HepG2 (cell line): Measurements from ENCODE around the gene ANKRD55. TPM values are rescaled to one million over a fixed set of nuclear protein-coding genes. Genes with fewer than 3 reads are reported as not detected.

Experiments used
- ATAC-seq: fragments of 200-7000 bp; cut with Tn5 transposase; 3 replicates; pipeline ENCODE4 v1.9.1; 2020; ENCODE audit warnings: mild to moderate bottlenecking, moderate library complexity
- BruUV-seq: library from RNA; stranded (reverse); fragments of 400-500 nt; replicated peaks from 2 replicates; lab custom pipeline; 2021; lab: Mats Ljungman, UMichigan
- CTCF ChIA-PET: fragments of 300-600 bp; formaldehyde crosslinking; extraction: SDS; loops from one replicate; lab custom pipeline; 2021; ENCODE audit warnings: low total read pairs, inconsistent platforms, low intra/inter-chr PET ratio; lab: Yijun Ruan, JAX
- POLR2A ChIA-PET: fragments of 350-600 bp; sonication (Branson Sonifier 250); formaldehyde crosslinking; loops from one replicate; lab custom pipeline; 2020; ENCODE audit warnings: antibody characterized with exemption, inconsistent platforms; lab: Yijun Ruan, JAX
- DNase-seq: peaks from one replicate; pipeline ENCODE4 v3.0.0-alpha.2; 2015; ENCODE audit warnings: low spot score
- FAIRE-seq: peaks from 3 replicates; lab custom pipeline; 2011; peaks lifted over from hg19 to GRCh38; lab: Jason Lieb, UNC
- H2AFZ ChIP-seq: one replicate; pipeline ENCODE4 v1.6.1; 2011; ENCODE audit warnings: low read length, inconsistent platforms
- H3K27ac ChIP-seq: fragments of 300-600 bp; 3 replicates; pipeline ENCODE4 v1.8.0; 2011; ENCODE audit warnings: mixed run types, mild to moderate bottlenecking, mixed read lengths, low read length, inconsistent platforms; ENCODE audit not compliant: insufficient read depth; ENCODE audit errors: extremely low read length
- H3K27me3 ChIP-seq, 2 experiments: fragments of 200-600 bp in 1 of 2; 2 replicates in 1 of 2; 3 replicates in 1 of 2; pipeline versions ENCODE4 v1.6.0 to v1.8.0; 2011; ENCODE audit warnings: low read length in 2 of 2, mild to moderate bottlenecking in 2 of 2, moderate library complexity in 2 of 2, inconsistent platforms in 1 of 2; ENCODE audit not compliant: insufficient read depth in 2 of 2, control insufficient read depth in 1 of 2
- H3K36me3 ChIP-seq, 2 experiments: fragments of 200-600 bp in 1 of 2; replicated peaks in 1 of 2; 2 replicates in 1 of 2; 3 replicates in 1 of 2; pipeline versions ENCODE4 v1.5.1 to v1.8.0; 2011; ENCODE audit warnings: low read length in 2 of 2, inconsistent platforms in 1 of 2; ENCODE audit not compliant: insufficient read depth in 2 of 2, control insufficient read depth in 1 of 2
- H3K4me1 ChIP-seq: 2 replicates; pipeline ENCODE4 v1.5.1; 2012; ENCODE audit warnings: low read length, inconsistent platforms; ENCODE audit not compliant: insufficient read depth
- H3K4me2 ChIP-seq: 2 replicates; pipeline ENCODE4 v1.6.0; 2011; ENCODE audit warnings: low read depth, low read length, inconsistent platforms
- H3K4me3 ChIP-seq, 3 experiments: fragments of 200-600 bp in 1 of 3; sonication (generic), shearing (Covaris generic) in 1 of 3; replicated peaks in 1 of 3; 2 replicates each; pipeline ENCODE4 v1.5.1; 2011 to 2016; ENCODE audit warnings: low read length in 3 of 3, inconsistent platforms in 2 of 3, low read depth in 2 of 3, mild to moderate bottlenecking in 2 of 3, control low read depth in 1 of 3, mixed read lengths in 1 of 3; ENCODE audit not compliant: insufficient read depth in 1 of 3
- H3K79me2 ChIP-seq: one replicate; pipeline ENCODE4 v1.6.1; 2011; ENCODE audit warnings: low read length, inconsistent platforms; ENCODE audit not compliant: insufficient read depth
- H3K9ac ChIP-seq: 2 replicates; pipeline ENCODE4 v1.6.0; 2011; ENCODE audit warnings: mild to moderate bottlenecking, low read depth, low read length, inconsistent platforms; ENCODE audit not compliant: insufficient read depth
- H3K9me3 ChIP-seq: 2 replicates; pipeline ENCODE4 v1.5.1; 2012; ENCODE audit warnings: mild to moderate bottlenecking, low read length
- H4K20me1 ChIP-seq: 2 replicates; pipeline ENCODE4 v1.6.0; 2011; ENCODE audit warnings: inconsistent platforms, mild to moderate bottlenecking, low read length, moderate library complexity; ENCODE audit not compliant: insufficient read depth
- HOXA5 ChIP-seq: sonication (generic); formaldehyde crosslinking; IDR thresholded peaks from 2 replicates; pipeline ENCODE4 v1.4.0; 2020; ENCODE audit warnings: missing genetic modification reagents
- LCORL ChIP-seq, 2 experiments: fragments of 450-650 bp in 1 of 2; sonication (generic) in 1 of 2; formaldehyde crosslinking in 1 of 2; IDR thresholded peaks; 2 replicates each; pipeline versions ENCODE4 v1.5.0 to v1.6.1; 2017 to 2020; ENCODE audit warnings: antibody characterized with exemption in 1 of 2, missing genetic modification reagents in 1 of 2
- MTF2 ChIP-seq: sonication (generic); formaldehyde crosslinking; IDR thresholded peaks from 2 replicates; pipeline ENCODE4 v1.5.0; 2020; ENCODE audit warnings: missing genetic modification reagents, borderline replicate concordance
- NFYC ChIP-seq: IDR thresholded peaks from 2 replicates; pipeline ENCODE4 v1.6.1; 2016; ENCODE audit warnings: missing genetic modification reagents, missing compliant biosample characterization
- TSC22D2 ChIP-seq: sonication (generic); formaldehyde crosslinking; IDR thresholded peaks from 2 replicates; pipeline ENCODE4 v1.5.1; 2020; ENCODE audit warnings: missing genetic modification reagents, mild to moderate bottlenecking, borderline replicate concordance
- ZMAT3 ChIP-seq: sonication (generic); formaldehyde crosslinking; conservative IDR thresholded peaks from 2 replicates; pipeline ENCODE4 v1.7.0; 2021; ENCODE audit warnings: missing genetic modification reagents
- ZMYM2 ChIP-seq: sonication (generic); formaldehyde crosslinking; IDR thresholded peaks from 2 replicates; pipeline ENCODE4 v1.8.0; 2022; ENCODE audit warnings: mild to moderate bottlenecking, missing genetic modification reagents
- ZNF569 ChIP-seq: sonication (generic); formaldehyde crosslinking; IDR thresholded peaks from 2 replicates; pipeline ENCODE4 v1.5.0; 2020; ENCODE audit warnings: mild to moderate bottlenecking, missing genetic modification reagents, moderate library complexity, borderline replicate concordance
- WGBS: methylation state at CpG from one replicate; pipeline ENCODE4 v1.1.6; 2017; ENCODE audit warnings: low lambda C conversion rate; 5-methylcytosine and 5-hydroxymethylcytosine counted together
- in situ Hi-C: cut with HindIII; loops from 2 replicates; pipeline ENCODE4 v1.10.0; 2017; ENCODE audit warnings: low pct_unique_long_range_greater_than_20kb; ENCODE audit not compliant: extremely low pct_ligation_motif_present
- intact Hi-C: fragments of 100-400 bp; cut with micrococcal nuclease; formaldehyde crosslinking; loops from one replicate; pipeline ENCODE4 v1.10.0; 2022; ENCODE audit not compliant: unreplicated experiment
- polyA plus RNA-seq, 8 experiments: library from polyadenylated mRNA; depleted of rRNA in 3 of 8; stranded (reverse) in 7 of 8; unstranded in 1 of 8; fragments of >200 nt; fragmentation: Illumina TruSeq in 4 of 8; extraction: Trizol in 4 of 8; gene quantifications; 2 replicates each; pipeline versions ENCODE4 v1.2.1 to v1.2.3, GENCODE V29; 2011 to 2016; ENCODE audit warnings: low read depth in 4 of 8, missing spikeins in 1 of 8, mixed read lengths in 1 of 8; ENCODE audit not compliant: insufficient read depth in 1 of 8
- total RNA-seq, 5 experiments: library from RNA; depleted of rRNA; stranded (reverse); fragments of >200 nt; fragmentation: Illumina TruSeq; extraction: Trizol; gene quantifications; 2 replicates each; pipeline ENCODE4 v1.2.3, GENCODE V29; 2016; ENCODE audit warnings: low read depth in 1 of 5
- TF ChIP-seq, protein P1 (sequence below): sonication (generic); formaldehyde crosslinking; IDR thresholded peaks from 2 replicates; pipeline ENCODE4 v1.5.0; 2020; ENCODE audit warnings: mild to moderate bottlenecking, missing genetic modification reagents
- TF ChIP-seq, protein P2 (sequence below): sonication (generic); formaldehyde crosslinking; IDR thresholded peaks from 2 replicates; pipeline ENCODE4 v1.9.0; 2022; ENCODE audit warnings: low read depth, missing genetic modification reagents
- TF ChIP-seq, protein P3 (sequence below): sonication (generic); formaldehyde crosslinking; IDR thresholded peaks from 2 replicates; pipeline ENCODE4 v1.8.1; 2023; ENCODE audit warnings: mild to moderate bottlenecking, moderate library complexity, missing genetic modification reagents

Gene ANKRD55
- total and polyA plus RNA-seq, 2 of the 13 experiments (the other 11 are each of a cell fraction or from before 2014, with no cell fraction given) = 0.11 to 0.28 TPM

DNA sequence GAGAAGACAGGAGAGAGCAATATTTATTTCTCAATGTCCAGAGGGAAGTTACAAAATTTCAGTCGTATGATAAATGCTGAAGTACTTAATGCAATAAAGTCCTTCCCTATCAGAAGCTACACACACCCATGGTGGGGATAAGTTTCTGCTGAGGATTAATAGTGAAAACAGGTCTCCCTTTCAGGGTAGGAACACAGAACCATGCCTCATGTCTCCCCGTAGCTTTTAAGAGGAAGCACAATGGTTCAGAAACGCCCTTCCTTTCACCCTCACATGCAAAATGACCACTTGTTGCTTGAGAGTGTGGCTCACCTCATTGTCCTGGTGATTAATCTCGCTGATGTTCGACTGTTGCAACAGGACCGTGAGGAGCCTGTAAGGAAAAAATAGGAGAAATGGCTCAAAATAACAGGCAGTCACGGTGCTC lies 73.6 kb downstream of the ANKRD55 start:
- no peaks in the 10 kb centered on the region for H3K9me3 ChIP-seq
- in situ Hi-C loops = no loop called here
- DNase-seq (no peak), FAIRE-seq (no peak), ATAC-seq (no peak)
- no peak overlapping the region for H2AFZ ChIP-seq
- H3K4me1 ChIP-seq = peaks cover 96% of the 10 kb centered on the region
- no peak overlapping the region for H3K4me2 ChIP-seq
- ChIA-PET POLR2A (no interaction called here), CTCF (no interaction called here)
- WGBS = 98% methylated on average over 7 of the region's 7 CpGs
- no peak overlapping the region for H3K27ac ChIP-seq
- intact Hi-C loops = no loop called here
- no TSS peak for BruUV-seq
- H3K9ac ChIP-seq = no peak overlapping the region
- no peak overlapping the region for H3K4me3 ChIP-seq
- H3K36me3 ChIP-seq = no peaks in the 10 kb centered on the region
- no peaks in the 10 kb centered on the region for H4K20me1 ChIP-seq
- H3K79me2 ChIP-seq = no peaks in the 10 kb centered on the region
- TF ChIP-seq MTF2 (CRISPR knock-in tag) (no peak), ZMYM2 (CRISPR knock-in tag) (no peak), TSC22D2 (CRISPR knock-in tag) (no peak)
- no peaks in the 10 kb centered on the region for H3K27me3 ChIP-seq

DNA sequence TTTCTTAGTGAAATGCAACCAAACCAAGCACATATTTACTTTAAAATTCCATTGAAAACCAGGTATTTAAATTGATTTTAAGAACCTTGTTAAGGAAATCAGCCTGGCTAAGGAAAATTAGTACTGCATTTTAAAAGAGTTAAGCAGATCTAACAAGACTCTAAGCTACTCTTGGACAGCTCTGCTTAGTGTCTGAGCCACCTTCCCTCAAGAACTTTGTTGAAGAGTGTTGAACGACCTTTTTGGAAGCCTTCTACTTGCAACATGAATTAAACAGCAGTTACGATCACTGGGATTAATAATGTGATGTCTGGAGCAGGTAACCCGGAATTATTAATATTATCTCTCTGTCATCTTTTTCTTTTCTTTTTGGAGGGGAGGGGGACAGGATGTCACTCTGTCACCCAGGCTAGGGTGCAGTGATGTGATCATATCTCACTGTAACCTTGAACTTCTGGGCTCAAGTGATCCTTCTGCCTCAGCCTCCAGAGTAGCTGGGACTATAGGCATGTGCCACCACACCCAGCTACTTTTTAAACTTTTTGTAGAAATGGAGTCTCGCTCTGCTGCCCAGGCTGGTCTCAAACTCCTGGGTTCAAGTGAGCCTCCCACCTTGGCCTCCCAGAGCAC lies 74.7 kb downstream of the ANKRD55 start:
- no peak for FAIRE-seq
- POLR2A ChIA-PET = no interaction called here

More for the DNA sequence above, 74.7 kb downstream of the ANKRD55 start:
- H3K79me2 ChIP-seq = no peaks in the 10 kb centered on the region
- no peak overlapping the region for H2AFZ ChIP-seq
- CTCF ChIA-PET = no interaction called here
- H3K27ac ChIP-seq = no peak overlapping the region
- in situ Hi-C loops = no loop called here
- TF ChIP-seq, protein P1, sequence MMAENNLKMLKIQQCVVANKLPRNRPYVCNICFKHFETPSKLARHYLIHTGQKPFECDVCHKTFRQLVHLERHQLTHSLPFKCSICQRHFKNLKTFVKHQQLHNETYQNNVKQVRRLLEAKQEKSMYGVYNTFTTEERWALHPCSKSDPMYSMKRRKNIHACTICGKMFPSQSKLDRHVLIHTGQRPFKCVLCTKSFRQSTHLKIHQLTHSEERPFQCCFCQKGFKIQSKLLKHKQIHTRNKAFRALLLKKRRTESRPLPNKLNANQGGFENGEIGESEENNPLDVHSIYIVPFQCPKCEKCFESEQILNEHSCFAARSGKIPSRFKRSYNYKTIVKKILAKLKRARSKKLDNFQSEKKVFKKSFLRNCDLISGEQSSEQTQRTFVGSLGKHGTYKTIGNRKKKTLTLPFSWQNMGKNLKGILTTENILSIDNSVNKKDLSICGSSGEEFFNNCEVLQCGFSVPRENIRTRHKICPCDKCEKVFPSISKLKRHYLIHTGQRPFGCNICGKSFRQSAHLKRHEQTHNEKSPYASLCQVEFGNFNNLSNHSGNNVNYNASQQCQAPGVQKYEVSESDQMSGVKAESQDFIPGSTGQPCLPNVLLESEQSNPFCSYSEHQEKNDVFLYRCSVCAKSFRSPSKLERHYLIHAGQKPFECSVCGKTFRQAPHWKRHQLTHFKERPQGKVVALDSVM = peak; percentile 48
- TF ChIP-seq, protein P2, sequence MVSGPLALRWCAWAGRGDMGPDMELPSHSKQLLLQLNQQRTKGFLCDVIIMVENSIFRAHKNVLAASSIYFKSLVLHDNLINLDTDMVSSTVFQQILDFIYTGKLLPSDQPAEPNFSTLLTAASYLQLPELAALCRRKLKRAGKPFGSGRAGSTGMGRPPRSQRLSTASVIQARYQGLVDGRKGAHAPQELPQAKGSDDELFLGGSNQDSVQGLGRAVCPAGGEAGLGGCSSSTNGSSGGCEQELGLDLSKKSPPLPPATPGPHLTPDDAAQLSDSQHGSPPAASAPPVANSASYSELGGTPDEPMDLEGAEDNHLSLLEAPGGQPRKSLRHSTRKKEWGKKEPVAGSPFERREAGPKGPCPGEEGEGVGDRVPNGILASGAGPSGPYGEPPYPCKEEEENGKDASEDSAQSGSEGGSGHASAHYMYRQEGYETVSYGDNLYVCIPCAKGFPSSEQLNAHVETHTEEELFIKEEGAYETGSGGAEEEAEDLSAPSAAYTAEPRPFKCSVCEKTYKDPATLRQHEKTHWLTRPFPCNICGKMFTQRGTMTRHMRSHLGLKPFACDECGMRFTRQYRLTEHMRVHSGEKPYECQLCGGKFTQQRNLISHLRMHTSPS (CRISPR knock-in tag) = no peak
- no peak for TF ChIP-seq HOXA5
- TF ChIP-seq ZNF569 (CRISPR knock-in tag) = no peak
- TF ChIP-seq NFYC (CRISPR knock-in tag) = no peak
- TF ChIP-seq, protein P3, sequence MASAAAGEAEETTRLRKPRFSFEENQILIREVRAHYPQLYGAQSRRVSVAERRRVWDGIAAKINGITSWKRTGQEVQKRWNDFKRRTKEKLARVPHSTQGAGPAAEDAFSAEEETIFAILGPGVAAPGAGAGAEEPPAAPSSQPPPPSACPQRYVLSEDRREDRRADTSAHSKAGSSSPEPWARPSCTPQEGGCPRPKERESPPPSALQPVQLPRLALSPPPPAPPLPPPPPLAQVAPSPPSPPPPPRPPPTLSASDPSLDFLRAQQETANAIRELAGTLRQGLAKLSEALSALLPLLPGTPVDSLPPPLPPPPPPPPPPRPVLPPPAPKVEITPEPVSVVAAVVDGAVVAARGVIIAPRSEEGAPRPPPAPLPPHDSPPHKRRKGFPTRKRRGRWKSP = no peak
- TF ChIP-seq LCORL (IDR thresholded peaks at IDR 0.05) = no peak
- TF ChIP-seq LCORL (CRISPR knock-in tag; IDR thresholded peaks at IDR 0.05) = 0 out of 2 replicates have a peak, but pooled peaks have one; percentile 29
- no peak for TF ChIP-seq ZMAT3
- intact Hi-C loops = no loop called here
- no TSS peak for BruUV-seq
- peaks cover 87% of the 10 kb centered on the region for H3K4me1 ChIP-seq
- H3K9me3 ChIP-seq = no peaks in the 10 kb centered on the region
- no peak overlapping the region for H3K4me3 ChIP-seq
- H4K20me1 ChIP-seq = no peaks in the 10 kb centered on the region
- no peaks in the 10 kb centered on the region for H3K36me3 ChIP-seq
- no peak overlapping the region for H3K4me2 ChIP-seq
- ATAC-seq (no peak), DNase-seq (no peak)
- 88% methylated on average over 4 of the region's 4 CpGs for WGBS
- no peak overlapping the region for H3K9ac ChIP-seq
- no peaks in the 10 kb centered on the region for H3K27me3 ChIP-seq
